CD4-positive, alpha-beta T cell treated with Interleukin-6 for 4 hours (primary cell): ENCODE data around the gene PCDHB16.

Experiments
- DNase-seq: peaks from one replicate; pipeline ENCODE4 v3.0.0-alpha.2; 2020; ENCODE audit warnings: mixed read lengths

The PCDHB16 gene

GRCh38 chr5:141234109-141234667, 52.0 kb downstream of the PCDHB16 start:
- DNase-seq = no peak
